GM23338 (cell line): Measurements from ENCODE around the gene TRIM71. TPM values are rescaled to one million over a fixed set of nuclear protein-coding genes. Genes with fewer than 3 reads are reported as not detected.
"Not testable (repeated sequence)": the region's sequence is repeated elsewhere in the genome, so short reads cannot be mapped to it uniquely, and the experiment has no call there.

ENCODE experiments used
- ATAC-seq: fragments of 200-7000 bp; cut with Tn5 transposase; 3 replicates; pipeline ENCODE4 v1.9.1; 2020
- DNase-seq: peaks from one replicate; pipeline ENCODE4 v3.0.0-alpha.2; 2015; ENCODE audit warnings: low spot score
- H2AFZ ChIP-seq: fragments of 200-600 bp; sonication (generic); 2 replicates; pipeline ENCODE4 v1.8.0; 2016; ENCODE audit warnings: antibody characterized with exemption, mild to moderate bottlenecking, moderate library complexity
- H3F3A ChIP-seq: fragments of 200-600 bp; sonication (generic); replicated peaks from 2 replicates; pipeline ENCODE4 v1.8.0; 2017; ENCODE audit warnings: antibody characterized with exemption, mixed run types, low read depth
- H3K27ac ChIP-seq: fragments of 200-600 bp; sonication (generic); 2 replicates; pipeline ENCODE4 v1.6.1; 2016; ENCODE audit warnings: low read depth
- H3K27me3 ChIP-seq: fragments of 200-600 bp; sonication (generic); 2 replicates; pipeline ENCODE4 v1.8.0; 2016; ENCODE audit warnings: mild to moderate bottlenecking, mixed run types, moderate library complexity; ENCODE audit not compliant: insufficient read depth
- H3K36me3 ChIP-seq: fragments of 200-600 bp; sonication (generic); 2 replicates; pipeline ENCODE4 v1.8.0; 2016; ENCODE audit warnings: mild to moderate bottlenecking; ENCODE audit not compliant: insufficient read depth
- H3K4me1 ChIP-seq: fragments of 200-600 bp; sonication (generic); 2 replicates; pipeline ENCODE4 v1.8.0; 2016; ENCODE audit warnings: mild to moderate bottlenecking, moderate library complexity; ENCODE audit not compliant: insufficient read depth
- H3K4me2 ChIP-seq: fragments of 200-600 bp; sonication (generic); 2 replicates; pipeline ENCODE4 v1.7.1; 2017; ENCODE audit warnings: mixed run types
- H3K4me3 ChIP-seq: fragments of 200-600 bp; sonication (generic); 2 replicates; pipeline ENCODE4 v1.6.1; 2016; ENCODE audit warnings: mixed run types
- H3K79me2 ChIP-seq: fragments of 200-600 bp; sonication (generic); replicated peaks from 2 replicates; pipeline ENCODE4 v1.8.0; 2017; ENCODE audit warnings: mild to moderate bottlenecking; ENCODE audit not compliant: insufficient read depth
- H3K9me2 ChIP-seq: fragments of 200-600 bp; sonication (generic); 2 replicates; pipeline ENCODE4 v1.8.0; 2017; ENCODE audit not compliant: insufficient read depth
- H4K20me1 ChIP-seq: fragments of 200-600 bp; sonication (generic); replicated peaks from 2 replicates; pipeline ENCODE4 v1.8.0; 2017; ENCODE audit warnings: mild to moderate bottlenecking; ENCODE audit not compliant: insufficient read depth
- H3K27ac Mint-ChIP-seq: 2 replicates; pipeline ENCODE4 v1.8.0; 2020; ENCODE audit warnings: inconsistent platforms, mild to moderate bottlenecking, moderate library complexity, mixed read lengths
- H3K27me3 Mint-ChIP-seq: 3 replicates; pipeline ENCODE4 v1.8.0; 2022; ENCODE audit warnings: low read depth, mild to moderate bottlenecking, moderate library complexity, mixed read lengths, inconsistent platforms; ENCODE audit not compliant: insufficient read depth, poor library complexity
- H3K36me3 Mint-ChIP-seq: 3 replicates; pipeline ENCODE4 v1.8.0; 2021; ENCODE audit warnings: low read depth, mild to moderate bottlenecking, inconsistent platforms, moderate library complexity, mixed read lengths
- H3K4me1 Mint-ChIP-seq: 3 replicates; pipeline ENCODE4 v1.8.0; 2020; ENCODE audit warnings: mild to moderate bottlenecking, inconsistent platforms, mixed read lengths
- H3K4me3 Mint-ChIP-seq: 3 replicates; pipeline ENCODE4 v1.8.0; 2021; ENCODE audit warnings: moderate library complexity, mild to moderate bottlenecking, inconsistent platforms, mixed read lengths
- H3K9me3 Mint-ChIP-seq: 3 replicates; pipeline ENCODE4 v1.8.0; 2020; ENCODE audit warnings: moderate library complexity, mild to moderate bottlenecking, inconsistent platforms, mixed read lengths
- EZH2phosphoT487 ChIP-seq: fragments of 200-600 bp; sonication (generic); IDR thresholded peaks from one replicate; pipeline ENCODE4 v1.8.1; 2018; ENCODE audit warnings: antibody characterized with exemption; ENCODE audit not compliant: unreplicated experiment
- NANOG ChIP-seq: IDR thresholded peaks from 2 replicates; pipeline ENCODE4 v1.6.1; 2016; ENCODE audit warnings: antibody characterized with exemption, borderline replicate concordance
- POLR2AphosphoS5 ChIP-seq: IDR thresholded peaks from 2 replicates; pipeline ENCODE4 v1.6.1; 2016; ENCODE audit warnings: antibody characterized with exemption, low read depth
- STAT1 ChIP-seq: IDR thresholded peaks from one replicate; pipeline ENCODE4 v1.6.1; 2016; ENCODE audit warnings: antibody characterized with exemption; ENCODE audit not compliant: unreplicated experiment
- ZNF114 ChIP-seq: fragments of 250-450 bp; sonication (Bioruptor Pico); IDR thresholded peaks from 2 replicates; pipeline ENCODE4 v1.5.0; 2020; ENCODE audit warnings: mild to moderate bottlenecking, moderate library complexity
- ZNF331 ChIP-seq: fragments of 250-450 bp; sonication (Bioruptor Pico); IDR thresholded peaks from 2 replicates; pipeline ENCODE4 v1.5.0; 2020; ENCODE audit warnings: low read depth, mild to moderate bottlenecking, moderate library complexity
- ZNF462 ChIP-seq: fragments of 250-450 bp; sonication (Bioruptor Pico); IDR thresholded peaks from 2 replicates; pipeline ENCODE4 v1.5.0; 2020; ENCODE audit warnings: mild to moderate bottlenecking, moderate library complexity
- polyA plus RNA-seq: library from polyadenylated mRNA; unstranded; fragments of >200 nt; fragmentation: Nextera tagmentation; extraction: Ambion mirVana; gene quantifications from 2 replicates; pipeline ENCODE4 v1.2.1, GENCODE V29; 2016
- total RNA-seq: library from RNA; depleted of rRNA; stranded (reverse); fragments of >200 nt; shearing (Covaris generic); gene quantifications from 2 replicates; pipeline ENCODE4 v1.2.3, GENCODE V29; 2014

Gene TRIM71
- total and polyA plus RNA-seq, 2 experiments from 2014 or later: 71.5 to 346 TPM

- no peak for TF ChIP-seq ZNF462
- no peak for TF ChIP-seq ZNF114
- TF ChIP-seq ZNF331 (CRISPR knock-in tag): no peak
- no peak for TF ChIP-seq STAT1
- peak; percentile 50 for TF ChIP-seq NANOG
- 0 out of 2 replicates have a peak, but pooled peaks have one; percentile 33 for TF ChIP-seq POLR2AphosphoS5
- TF ChIP-seq EZH2phosphoT487: no peak
These were observed 5.1 kb downstream of the TRIM71 start (continued) for GRCh38 chr3:32822609-32823498.

- peak overlapping the region; percentile 84 for H3K27ac Mint-ChIP-seq
- peaks cover 88% of the 10 kb centered on the region for H4K20me1 ChIP-seq
These were observed 5.9 kb downstream of the TRIM71 start for GRCh38 chr3:32823641-32824184.

More at GRCh38 chr3:32823641-32824184, 5.9 kb downstream of the TRIM71 start:
- Mint-ChIP-seq H3K36me3 (peaks cover 92% of the 10 kb centered on the region), H3K27me3 (peaks cover 46% of the 10 kb centered on the region), H3K4me1 (peaks cover 59% of the 10 kb centered on the region), H3K9me3 (peaks cover 18% of the 10 kb centered on the region), H3K4me3 (peak overlapping the region; percentile 99)
- Histone ChIP-seq H3K79me2 (peaks cover 100% of the 10 kb centered on the region), H3K27ac (peak overlapping the region; percentile 28; the same call in 1 of the 2 replicates), H3K4me1 (peaks cover 67% of the 10 kb centered on the region), H3K36me3 (peaks cover 26% of the 10 kb centered on the region), H3K4me2 (peak overlapping the region; percentile 89), H3K4me3 (peak overlapping the region; percentile 100), H3F3A (peaks cover 32% of the 10 kb centered on the region)
- H2AFZ ChIP-seq, ATAC-seq, H3K9me2 ChIP-seq, H3K27me3 ChIP-seq: not testable (repeated sequence)
- peak; percentile 2 for DNase-seq
